Fibroblast of pulmonary artery (primary cell): ENCODE measurements around the gene TCP11.

Experiments
- DNase-seq: peaks from one replicate; pipeline ENCODE4 v3.0.0-alpha.2; 2010; ENCODE audit warnings: low read depth
- H3K4me3 ChIP-seq: replicated peaks from 2 replicates; pipeline ENCODE4 v1.5.1; 2011; ENCODE audit warnings: low read depth, mild to moderate bottlenecking, control low read depth, low read length, moderate library complexity
- CTCF ChIP-seq: IDR thresholded peaks from 2 replicates; pipeline ENCODE4 v1.5.1; 2011; ENCODE audit warnings: mild to moderate bottlenecking, control low read depth, low read length, inconsistent platforms; ENCODE audit errors: missing control alignments

Gene TCP11

GRCh38 chr6:35072051-35072697 is 69.0 kb downstream of the TCP11 start:
- no peak for DNase-seq
- H3K4me3 ChIP-seq: no peak overlapping the region
- TF ChIP-seq CTCF: no peak

- no peak for TF ChIP-seq CTCF
- no peak overlapping the region for H3K4me3 ChIP-seq
- no peak for DNase-seq
These were observed 69.7 kb downstream of the TCP11 start for GRCh38 chr6:35071347-35071994.

GRCh38 chr6:35070111-35070510 is 71.0 kb downstream of the TCP11 start:
- no peak for TF ChIP-seq CTCF
- no peak overlapping the region for H3K4me3 ChIP-seq
- no peak for DNase-seq

GRCh38 chr6:35069262-35069661 is 71.9 kb downstream of the TCP11 start:
- no peak for DNase-seq
- H3K4me3 ChIP-seq: no peak overlapping the region
- no peak for TF ChIP-seq CTCF

GRCh38 chr6:35068644-35069043 is 72.5 kb downstream of the TCP11 start:
- no peak overlapping the region for H3K4me3 ChIP-seq
- DNase-seq: no peak
- TF ChIP-seq CTCF: no peak

- TF ChIP-seq CTCF: no peak
- DNase-seq: no peak
- H3K4me3 ChIP-seq: no peak overlapping the region
These were observed 72.9 kb downstream of the TCP11 start for GRCh38 chr6:35068206-35068605.
